ENCODE measurements around the gene FAM89A. TPM values are rescaled to one million over a fixed set of nuclear protein-coding genes. Genes with fewer than 3 reads are reported as not detected.

FAM89A gene
- polyA plus RNA-seq, 1 donor (not counting 4 experiments of a cell fraction or from before 2014, with no cell fraction given), result 32.3 TPM

- no peaks in the 10 kb centered on the region for H3K36me3 ChIP-seq (ENCODE audit: control insufficient read depth in 2 of 2, extremely low read depth in 1 of 2, insufficient read depth in 2 of 2, low read length in 2 of 2)
- no peaks in the 10 kb centered on the region for H3K79me2 ChIP-seq (ENCODE audit: control insufficient read depth, insufficient read depth, low read length)
- no peaks in the 10 kb centered on the region for H4K20me1 ChIP-seq (ENCODE audit: control insufficient read depth, extremely low read depth, insufficient read depth, low read length)
- DNase-seq (ENCODE audit: low read depth, low spot score) (no peak), FAIRE-seq (no peak)
- H3K27ac ChIP-seq (ENCODE audit: control insufficient read depth, insufficient read depth, low read length), result no peak overlapping the region
- H3K4me2 ChIP-seq (ENCODE audit: control insufficient read depth, extremely low read depth, insufficient read depth, low read depth, low read length), result no peak overlapping the region
- no peaks in the 10 kb centered on the region for H3K9me3 ChIP-seq (ENCODE audit: control insufficient read depth, low read depth, low read length)
- H3K4me1 ChIP-seq (ENCODE audit: control insufficient read depth, extremely low read depth, insufficient read depth, low read length), result no peaks in the 10 kb centered on the region
- H3K9ac ChIP-seq (ENCODE audit: control insufficient read depth, extremely low read depth, insufficient read depth, low read length), result no peak overlapping the region
- H3K4me3 ChIP-seq (ENCODE audit: control insufficient read depth in 2 of 3, extremely low read depth in 1 of 3, insufficient read depth in 2 of 3, low read depth in 1 of 3, low read length in 3 of 3), result no peak overlapping the region
- TF ChIP-seq, protein P1, sequence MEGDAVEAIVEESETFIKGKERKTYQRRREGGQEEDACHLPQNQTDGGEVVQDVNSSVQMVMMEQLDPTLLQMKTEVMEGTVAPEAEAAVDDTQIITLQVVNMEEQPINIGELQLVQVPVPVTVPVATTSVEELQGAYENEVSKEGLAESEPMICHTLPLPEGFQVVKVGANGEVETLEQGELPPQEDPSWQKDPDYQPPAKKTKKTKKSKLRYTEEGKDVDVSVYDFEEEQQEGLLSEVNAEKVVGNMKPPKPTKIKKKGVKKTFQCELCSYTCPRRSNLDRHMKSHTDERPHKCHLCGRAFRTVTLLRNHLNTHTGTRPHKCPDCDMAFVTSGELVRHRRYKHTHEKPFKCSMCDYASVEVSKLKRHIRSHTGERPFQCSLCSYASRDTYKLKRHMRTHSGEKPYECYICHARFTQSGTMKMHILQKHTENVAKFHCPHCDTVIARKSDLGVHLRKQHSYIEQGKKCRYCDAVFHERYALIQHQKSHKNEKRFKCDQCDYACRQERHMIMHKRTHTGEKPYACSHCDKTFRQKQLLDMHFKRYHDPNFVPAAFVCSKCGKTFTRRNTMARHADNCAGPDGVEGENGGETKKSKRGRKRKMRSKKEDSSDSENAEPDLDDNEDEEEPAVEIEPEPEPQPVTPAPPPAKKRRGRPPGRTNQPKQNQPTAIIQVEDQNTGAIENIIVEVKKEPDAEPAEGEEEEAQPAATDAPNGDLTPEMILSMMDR (optimal IDR thresholded peaks at IDR 0.05 in 1 of 3, IDR thresholded peaks at IDR 0.05 in 1 of 3, conservative IDR thresholded peaks at IDR 0.05 in 1 of 3; ENCODE audit: extremely low read depth in 1 of 3, insufficient read depth in 2 of 3, low read length in 3 of 3), result no peak
- TF ChIP-seq EZH2 (IDR thresholded peaks at IDR 0.05; ENCODE audit: low read length), result no peak
- H3K9me1 ChIP-seq (ENCODE audit: control insufficient read depth, extremely low read depth, insufficient read depth, low read length), result no peaks in the 10 kb centered on the region
- no peak overlapping the region for H2AFZ ChIP-seq (ENCODE audit: control insufficient read depth, low read length)
- no peaks in the 10 kb centered on the region for H3K27me3 ChIP-seq (ENCODE audit: control insufficient read depth, extremely low read depth, insufficient read depth, low read length)
- dilution Hi-C loops (cut with MboI; ENCODE audit: extremely low pct_ligation_motif_present, low sequenced_read_pairs), result no loop called here
Measured at GRCh38 chr1:231079163-231079562, 39.1 kb upstream of the FAM89A start.

DNA sequence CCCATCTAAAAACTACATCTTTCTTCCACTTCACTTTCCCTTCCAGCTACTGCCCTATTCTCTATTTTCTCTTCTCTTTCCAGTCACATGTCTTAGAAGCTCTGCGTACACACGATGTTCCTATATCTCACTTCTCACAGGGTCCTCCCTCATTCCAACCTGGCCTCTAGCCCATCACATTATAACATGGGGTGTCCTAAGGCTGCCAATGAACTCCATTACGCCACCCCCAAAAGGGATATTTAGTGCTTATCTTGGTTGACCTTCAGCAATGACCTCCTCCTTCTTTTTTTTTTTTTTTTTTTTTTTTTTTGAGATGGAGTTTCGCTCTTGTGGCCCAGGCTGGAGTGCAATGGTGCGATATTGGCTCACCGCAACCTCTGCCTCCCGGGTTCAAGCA is 38.2 kb upstream of the FAM89A start:
- Histone ChIP-seq H3K79me2 (ENCODE audit: control insufficient read depth, insufficient read depth, low read length) (no peaks in the 10 kb centered on the region), H3K27ac (ENCODE audit: control insufficient read depth, insufficient read depth, low read length) (no peak overlapping the region), H3K4me2 (ENCODE audit: control insufficient read depth, extremely low read depth, insufficient read depth, low read depth, low read length) (no peak overlapping the region), H2AFZ (ENCODE audit: control insufficient read depth, low read length) (no peak overlapping the region), H4K20me1 (ENCODE audit: control insufficient read depth, extremely low read depth, insufficient read depth, low read length) (peaks cover 1% of the 10 kb centered on the region), H3K27me3 (ENCODE audit: control insufficient read depth, extremely low read depth, insufficient read depth, low read length) (no peaks in the 10 kb centered on the region), H3K4me1 (ENCODE audit: control insufficient read depth, extremely low read depth, insufficient read depth, low read length) (no peaks in the 10 kb centered on the region), H3K36me3 (ENCODE audit: control insufficient read depth in 2 of 2, extremely low read depth in 1 of 2, insufficient read depth in 2 of 2, low read length in 2 of 2) (no peaks in the 10 kb centered on the region), H3K4me3 (ENCODE audit: control insufficient read depth in 2 of 3, extremely low read depth in 1 of 3, insufficient read depth in 2 of 3, low read depth in 1 of 3, low read length in 3 of 3) (no peak overlapping the region), H3K9me3 (ENCODE audit: control insufficient read depth, low read depth, low read length) (no peaks in the 10 kb centered on the region), H3K9me1 (ENCODE audit: control insufficient read depth, extremely low read depth, insufficient read depth, low read length) (no peaks in the 10 kb centered on the region), H3K9ac (ENCODE audit: control insufficient read depth, extremely low read depth, insufficient read depth, low read length) (no peak overlapping the region)
- no peak for TF ChIP-seq EZH2 (IDR thresholded peaks at IDR 0.05; ENCODE audit: low read length)
- TF ChIP-seq, protein P1 (optimal IDR thresholded peaks at IDR 0.05 in 1 of 3, IDR thresholded peaks at IDR 0.05 in 1 of 3, conservative IDR thresholded peaks at IDR 0.05 in 1 of 3; ENCODE audit: extremely low read depth in 1 of 3, insufficient read depth in 2 of 3, low read length in 3 of 3), result no peak
- FAIRE-seq, result no peak
- dilution Hi-C loops (cut with MboI; ENCODE audit: extremely low pct_ligation_motif_present, low sequenced_read_pairs), result no loop called here
- no peak for DNase-seq (ENCODE audit: low read depth, low spot score)

Measured in keratinocyte (primary cell).